ENCODE data around the gene ZNF627. TPM values are rescaled to one million over a fixed set of nuclear protein-coding genes. Genes with fewer than 3 reads are reported as not detected.
"Not testable (repeated sequence)": the region's sequence is repeated elsewhere in the genome, so short reads cannot be mapped to it uniquely, and the experiment has no call there.

The ZNF627 gene
- total RNA-seq, 2 donors from 2014 or later: 5.6 to 13.1 TPM

DNA sequence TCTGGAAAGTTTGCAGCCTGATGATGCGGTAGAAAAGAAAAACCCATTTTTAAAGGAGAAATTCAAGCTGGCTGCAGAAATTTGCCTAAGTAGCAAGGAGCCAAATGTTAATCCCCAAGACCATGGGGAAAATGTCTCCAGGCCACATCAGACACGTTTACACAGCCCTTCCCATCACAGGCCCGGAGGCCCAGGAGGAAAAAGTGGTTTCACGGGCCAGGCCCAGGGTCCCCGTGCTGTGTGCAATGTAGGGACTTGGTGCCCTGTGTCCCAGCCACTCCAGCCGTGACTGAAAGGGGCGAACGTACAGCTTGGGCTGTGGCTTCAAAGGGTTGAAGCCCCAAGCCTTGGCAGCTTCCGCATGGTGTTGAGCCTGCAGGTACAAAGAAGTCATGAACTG is 35.9 kb downstream of the ZNF627 start:
- TF ChIP-seq, protein P1, sequence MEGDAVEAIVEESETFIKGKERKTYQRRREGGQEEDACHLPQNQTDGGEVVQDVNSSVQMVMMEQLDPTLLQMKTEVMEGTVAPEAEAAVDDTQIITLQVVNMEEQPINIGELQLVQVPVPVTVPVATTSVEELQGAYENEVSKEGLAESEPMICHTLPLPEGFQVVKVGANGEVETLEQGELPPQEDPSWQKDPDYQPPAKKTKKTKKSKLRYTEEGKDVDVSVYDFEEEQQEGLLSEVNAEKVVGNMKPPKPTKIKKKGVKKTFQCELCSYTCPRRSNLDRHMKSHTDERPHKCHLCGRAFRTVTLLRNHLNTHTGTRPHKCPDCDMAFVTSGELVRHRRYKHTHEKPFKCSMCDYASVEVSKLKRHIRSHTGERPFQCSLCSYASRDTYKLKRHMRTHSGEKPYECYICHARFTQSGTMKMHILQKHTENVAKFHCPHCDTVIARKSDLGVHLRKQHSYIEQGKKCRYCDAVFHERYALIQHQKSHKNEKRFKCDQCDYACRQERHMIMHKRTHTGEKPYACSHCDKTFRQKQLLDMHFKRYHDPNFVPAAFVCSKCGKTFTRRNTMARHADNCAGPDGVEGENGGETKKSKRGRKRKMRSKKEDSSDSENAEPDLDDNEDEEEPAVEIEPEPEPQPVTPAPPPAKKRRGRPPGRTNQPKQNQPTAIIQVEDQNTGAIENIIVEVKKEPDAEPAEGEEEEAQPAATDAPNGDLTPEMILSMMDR (IDR thresholded peaks at IDR 0.05): no peak
- Histone ChIP-seq H3K27ac (no peak overlapping the region), H3K36me3 (no peaks in the 10 kb centered on the region), H3K9me3 (no peaks in the 10 kb centered on the region), H3K4me3 (no peak overlapping the region), H3K27me3 (replicated peaks; ENCODE audit: insufficient read depth) (no peaks in the 10 kb centered on the region), H3K4me1 (ENCODE audit: control insufficient read depth in 1 of 2, low read depth in 2 of 2) (no peaks in the 10 kb centered on the region)
- ATAC-seq (ENCODE audit: insufficient number of reproducible peaks, low FRiP score, low read depth): no peak
- no peak for DNase-seq (ENCODE audit: low spot score)

DNA sequence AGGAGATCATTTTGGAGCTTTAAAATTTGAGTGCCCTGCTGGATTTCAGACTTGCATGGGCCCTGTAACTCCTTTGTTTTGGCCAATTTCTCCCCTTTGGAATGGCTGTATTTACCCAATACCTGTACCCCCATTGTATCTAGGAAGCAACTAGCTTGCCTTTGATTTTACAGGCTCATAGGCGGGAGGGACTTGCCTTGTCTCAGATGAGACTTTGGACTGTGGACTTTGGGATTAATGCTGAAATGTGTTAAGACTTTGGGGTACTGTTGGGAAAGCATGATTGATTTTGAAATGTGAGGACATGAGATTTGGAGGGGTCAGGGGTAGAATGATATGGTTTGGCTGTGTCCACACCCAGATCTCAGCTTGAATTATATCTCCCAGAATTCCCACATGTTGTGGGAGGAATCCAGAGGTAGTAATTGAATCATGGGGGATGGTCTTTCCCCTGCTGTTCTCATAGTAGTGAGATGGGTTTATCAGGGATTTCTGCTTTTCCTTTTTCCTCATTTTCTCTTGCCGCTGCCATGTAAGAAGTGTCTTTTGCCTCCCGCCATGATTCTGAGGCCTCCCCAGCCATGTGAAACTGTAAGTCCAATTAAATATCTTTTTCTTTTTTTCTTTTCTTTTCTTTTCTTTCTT is 36.9 kb downstream of the ZNF627 start:
- DNase-seq (ENCODE audit: low spot score); H3K36me3 ChIP-seq; H3K27ac ChIP-seq; ATAC-seq (ENCODE audit: insufficient number of reproducible peaks, low FRiP score, low read depth); H3K27me3 ChIP-seq (replicated peaks; ENCODE audit: insufficient read depth); H3K4me3 ChIP-seq; H3K4me1 ChIP-seq (ENCODE audit: control insufficient read depth in 1 of 2, low read depth in 2 of 2); H3K9me3 ChIP-seq: not testable (repeated sequence)

- peak overlapping the region; percentile 86 for H3K4me3 ChIP-seq
- TF ChIP-seq, protein P1 (IDR thresholded peaks at IDR 0.05): no peak
These were observed 41.9 kb downstream of the ZNF627 start for GRCh38 chr19:11639245-11639601.

DNA sequence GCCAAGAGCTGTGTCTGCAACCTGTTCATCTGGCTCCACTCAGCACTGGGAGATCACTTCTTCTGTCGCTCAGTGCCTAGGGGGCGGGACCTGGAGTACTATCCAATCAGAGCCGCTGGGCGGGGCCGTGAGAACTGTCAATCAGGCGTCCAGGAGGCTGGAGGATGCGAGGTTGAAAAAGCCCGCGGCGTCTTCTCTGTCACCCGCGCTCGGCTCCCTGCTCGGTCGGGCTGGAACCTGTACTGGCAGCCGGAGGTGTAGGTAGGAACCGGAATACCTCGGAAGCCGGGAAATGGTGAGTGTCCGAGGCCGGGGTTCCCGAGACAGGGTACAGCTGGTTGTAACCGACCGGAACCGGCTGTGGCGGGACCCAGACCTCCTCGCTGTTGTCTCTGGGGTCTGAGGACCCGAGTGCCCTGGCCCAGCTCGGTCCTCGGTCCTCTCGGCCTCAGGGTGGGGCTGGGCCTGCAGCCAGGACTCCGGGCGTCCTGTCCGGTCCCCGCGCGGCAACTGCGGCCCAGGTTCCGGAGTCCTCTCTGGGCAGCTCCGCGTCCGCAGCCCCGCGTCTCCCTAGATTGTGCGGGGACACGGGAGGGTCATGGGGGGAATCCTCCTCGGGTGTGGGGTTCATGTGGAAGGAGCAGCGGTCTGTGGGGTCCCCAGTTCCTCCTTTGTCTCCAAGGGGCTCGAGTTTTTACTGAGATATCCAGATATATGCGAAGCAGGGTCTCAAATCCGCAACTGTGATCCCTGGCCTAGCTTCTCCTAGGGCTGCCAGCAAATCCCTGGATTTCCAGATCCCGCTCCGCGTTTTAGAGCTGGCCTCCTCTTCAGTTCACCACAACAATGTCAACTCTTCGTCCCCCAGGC is 42.6 kb downstream of the ZNF627 start:
- ATAC-seq (ENCODE audit: insufficient number of reproducible peaks, low FRiP score, low read depth) (peak; percentile 63), DNase-seq (ENCODE audit: low spot score) (peak; percentile 92)
- TF ChIP-seq, protein P1 (IDR thresholded peaks at IDR 0.05): no peak
- Histone ChIP-seq H3K9me3 (no peaks in the 10 kb centered on the region), H3K4me3 (peak overlapping the region; percentile 86), H3K4me1 (ENCODE audit: control insufficient read depth in 1 of 2, low read depth in 2 of 2) (no peaks in the 10 kb centered on the region), H3K27me3 (replicated peaks; ENCODE audit: insufficient read depth) (no peaks in the 10 kb centered on the region), H3K36me3 (no peaks in the 10 kb centered on the region), H3K27ac (no peak overlapping the region)

More at GRCh38 chr19:11639245-11639601, 41.9 kb downstream of the ZNF627 start:
- no peak for DNase-seq (ENCODE audit: low spot score)
- H3K9me3 ChIP-seq: no peaks in the 10 kb centered on the region
- H3K36me3 ChIP-seq: no peaks in the 10 kb centered on the region
- no peaks in the 10 kb centered on the region for H3K27me3 ChIP-seq (replicated peaks; ENCODE audit: insufficient read depth)
- H3K27ac ChIP-seq: no peak overlapping the region
- no peaks in the 10 kb centered on the region for H3K4me1 ChIP-seq (ENCODE audit: control insufficient read depth in 1 of 2, low read depth in 2 of 2)
- no peak for ATAC-seq (ENCODE audit: insufficient number of reproducible peaks, low FRiP score, low read depth)

GRCh38 chr19:11641244-11641643 is 44.0 kb downstream of the ZNF627 start:
- Histone ChIP-seq H3K4me1 (ENCODE audit: control insufficient read depth in 1 of 2, low read depth in 2 of 2) (no peaks in the 10 kb centered on the region), H3K27ac (no peak overlapping the region)
- TF ChIP-seq, protein P1 (IDR thresholded peaks at IDR 0.05): no peak

More at GRCh38 chr19:11641244-11641643, 44.0 kb downstream of the ZNF627 start:
- no peaks in the 10 kb centered on the region for H3K27me3 ChIP-seq (replicated peaks; ENCODE audit: insufficient read depth)
- H3K4me3 ChIP-seq: no peak overlapping the region
- H3K36me3 ChIP-seq: no peaks in the 10 kb centered on the region
- no peaks in the 10 kb centered on the region for H3K9me3 ChIP-seq
- ATAC-seq (ENCODE audit: insufficient number of reproducible peaks, low FRiP score, low read depth): no peak
- DNase-seq (ENCODE audit: low spot score): no peak
